ENCODE measurements around the gene GZMH. TPM values are rescaled to one million over a fixed set of nuclear protein-coding genes. Genes with fewer than 3 reads are reported as not detected.

GZMH gene
- total and polyA plus RNA-seq, 9 donors = 0.25 to 6.6 (median 0.51) TPM; not detected in 3

DNA sequence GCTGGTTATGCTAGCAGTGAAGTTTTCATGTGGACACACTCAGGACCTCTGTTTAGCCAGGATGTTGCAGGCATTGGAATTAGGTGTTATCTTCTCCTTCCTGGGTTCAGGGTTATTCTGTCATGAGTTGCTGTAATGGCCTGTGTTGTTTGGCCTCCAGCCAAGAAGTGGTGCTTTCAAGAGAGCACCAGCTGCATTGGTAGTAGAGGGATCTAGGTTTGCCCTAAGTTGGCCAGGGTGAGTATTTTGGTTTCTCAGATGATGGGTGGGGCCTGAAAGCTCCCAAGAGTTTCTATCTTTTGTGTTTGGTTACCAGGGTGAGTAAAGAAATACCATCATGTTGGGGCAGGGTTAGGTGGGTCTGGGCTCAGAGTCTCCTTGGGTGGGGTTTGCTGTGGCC, 2.7 kb upstream of the GZMH start:
- H3K27me3 ChIP-seq = no peaks in the 10 kb centered on the region
- no peaks in the 10 kb centered on the region for H3K9me3 ChIP-seq
- intact Hi-C loops (cut with DNase I) = no loop called here
- no peak overlapping the region for H3K4me3 ChIP-seq
- no peaks in the 10 kb centered on the region for H3K4me1 ChIP-seq (ENCODE audit: insufficient read depth)
- H3K36me3 ChIP-seq = no peaks in the 10 kb centered on the region
- DNase-seq = no peak
- no peak for TF ChIP-seq POLR2A (IDR thresholded peaks at IDR 0.05)
- TF ChIP-seq EP300 (IDR thresholded peaks at IDR 0.05) = no peak
- TF ChIP-seq, protein P1, sequence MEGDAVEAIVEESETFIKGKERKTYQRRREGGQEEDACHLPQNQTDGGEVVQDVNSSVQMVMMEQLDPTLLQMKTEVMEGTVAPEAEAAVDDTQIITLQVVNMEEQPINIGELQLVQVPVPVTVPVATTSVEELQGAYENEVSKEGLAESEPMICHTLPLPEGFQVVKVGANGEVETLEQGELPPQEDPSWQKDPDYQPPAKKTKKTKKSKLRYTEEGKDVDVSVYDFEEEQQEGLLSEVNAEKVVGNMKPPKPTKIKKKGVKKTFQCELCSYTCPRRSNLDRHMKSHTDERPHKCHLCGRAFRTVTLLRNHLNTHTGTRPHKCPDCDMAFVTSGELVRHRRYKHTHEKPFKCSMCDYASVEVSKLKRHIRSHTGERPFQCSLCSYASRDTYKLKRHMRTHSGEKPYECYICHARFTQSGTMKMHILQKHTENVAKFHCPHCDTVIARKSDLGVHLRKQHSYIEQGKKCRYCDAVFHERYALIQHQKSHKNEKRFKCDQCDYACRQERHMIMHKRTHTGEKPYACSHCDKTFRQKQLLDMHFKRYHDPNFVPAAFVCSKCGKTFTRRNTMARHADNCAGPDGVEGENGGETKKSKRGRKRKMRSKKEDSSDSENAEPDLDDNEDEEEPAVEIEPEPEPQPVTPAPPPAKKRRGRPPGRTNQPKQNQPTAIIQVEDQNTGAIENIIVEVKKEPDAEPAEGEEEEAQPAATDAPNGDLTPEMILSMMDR (IDR thresholded peaks at IDR 0.05) = no peak
- no peak overlapping the region for H3K27ac ChIP-seq

DNA sequence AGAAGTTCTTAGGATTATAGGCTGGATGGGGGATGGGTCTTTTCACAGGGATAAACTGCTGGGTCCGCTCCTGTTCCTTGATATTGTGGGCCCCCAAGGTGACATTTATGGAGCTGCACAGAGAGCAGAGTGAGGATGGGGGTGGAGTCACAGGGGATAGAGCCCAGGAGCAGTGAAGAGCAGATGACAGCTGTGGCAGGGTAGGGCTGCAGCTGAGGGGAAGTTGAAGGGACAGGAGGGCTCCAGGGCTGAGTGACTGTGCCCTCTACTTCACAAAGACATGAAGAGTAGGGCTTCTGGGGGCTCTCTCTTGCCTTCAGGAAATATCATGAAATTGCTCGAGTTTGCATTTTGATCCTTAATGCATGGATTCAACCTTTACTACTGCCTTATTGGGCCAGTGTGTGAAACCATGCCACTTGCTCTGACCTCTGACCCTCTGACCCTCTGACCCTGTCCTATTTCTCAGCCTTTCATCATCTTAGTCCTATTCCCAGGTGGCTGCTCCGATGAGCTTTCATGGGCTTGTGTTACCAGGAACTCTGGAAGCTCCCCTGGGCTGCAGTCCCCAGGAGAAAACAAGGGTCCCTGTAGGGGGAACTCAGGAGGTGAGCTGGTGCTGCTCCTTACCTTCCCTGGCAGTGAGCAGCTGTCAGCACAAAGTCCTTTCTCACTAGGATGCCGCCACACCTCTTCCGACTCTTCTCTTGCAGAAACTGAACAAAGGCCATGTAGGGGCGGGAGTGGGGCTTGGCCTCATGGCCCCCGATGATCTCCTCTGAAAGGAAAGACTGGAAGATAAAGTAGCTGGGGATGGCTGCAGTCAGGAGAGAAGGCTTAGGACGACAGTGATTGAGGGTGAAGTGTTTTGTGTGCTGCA, 1.6 kb downstream of the GZMH start:
- WGBS, 3 donors = 61 to 74% (median 66%) methylated on average over 8 of the region's 8 CpGs
- Histone ChIP-seq H3K4me3 (no peak overlapping the region), H3K36me3 (no peaks in the 10 kb centered on the region), H3K9me3 (no peaks in the 10 kb centered on the region), H3K4me1 (ENCODE audit: insufficient read depth) (no peaks in the 10 kb centered on the region), H3K27ac (no peak overlapping the region), H3K27me3 (no peaks in the 10 kb centered on the region)
- TF ChIP-seq, protein P1 (IDR thresholded peaks at IDR 0.05) = no peak
- TF ChIP-seq POLR2A (IDR thresholded peaks at IDR 0.05) = no peak
- no peak for TF ChIP-seq EP300 (IDR thresholded peaks at IDR 0.05)
- intact Hi-C loops (cut with DNase I) = no loop called here
- DNase-seq = no peak

DNA sequence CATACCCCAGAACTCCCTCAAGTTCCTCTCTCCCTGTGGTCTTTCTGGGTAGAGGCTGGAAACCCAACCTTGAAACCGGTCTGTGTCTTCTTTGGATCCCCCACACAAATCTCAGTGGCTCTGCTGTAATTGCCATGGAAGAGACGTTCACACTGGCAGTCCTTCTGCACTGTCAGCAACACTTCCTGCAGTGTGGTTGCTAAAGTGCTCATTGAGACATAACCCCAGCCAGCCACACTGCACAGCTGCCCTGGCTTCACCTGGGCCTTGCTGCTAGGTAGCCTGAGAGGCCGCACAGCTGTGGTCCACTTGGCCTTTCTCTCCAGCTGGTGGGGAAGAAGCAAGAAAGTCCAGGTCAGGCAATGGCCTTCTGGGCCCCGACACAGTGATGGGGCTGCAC, 2.4 kb downstream of the GZMH start:
- TF ChIP-seq, protein P1 (IDR thresholded peaks at IDR 0.05) = no peak
- TF ChIP-seq EP300 (IDR thresholded peaks at IDR 0.05) (no peak), POLR2A (IDR thresholded peaks at IDR 0.05) (no peak)
- 66 to 81% (median 66%) methylated on average over 4 of the region's 4 CpGs for WGBS, 3 donors
- Histone ChIP-seq H3K36me3 (no peaks in the 10 kb centered on the region), H3K27me3 (no peaks in the 10 kb centered on the region), H3K27ac (no peak overlapping the region), H3K9me3 (no peaks in the 10 kb centered on the region), H3K4me1 (ENCODE audit: insufficient read depth) (no peaks in the 10 kb centered on the region), H3K4me3 (no peak overlapping the region)
- intact Hi-C loops (cut with DNase I) = no loop called here
- no peak for DNase-seq

DNA sequence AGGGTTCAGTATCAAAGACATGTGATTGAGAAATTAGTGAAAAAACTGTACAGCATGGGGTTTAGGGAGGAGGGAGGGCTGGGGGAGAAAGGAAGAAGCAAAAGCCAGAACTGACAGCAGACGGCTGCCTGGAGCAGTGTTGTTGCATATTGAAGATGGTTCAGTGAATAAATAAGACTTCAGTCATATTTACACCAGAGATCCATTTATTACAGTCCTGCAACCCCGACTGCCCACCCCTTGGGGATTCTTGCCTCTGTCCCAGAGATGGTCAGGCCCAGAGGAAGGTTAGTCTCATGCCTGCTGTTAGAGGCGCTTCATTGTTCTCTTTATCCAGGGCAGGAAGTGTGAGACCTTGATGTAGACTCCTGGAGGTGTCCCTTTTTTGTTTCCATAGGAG, 3.2 kb downstream of the GZMH start:
- Histone ChIP-seq H3K27ac (no peak overlapping the region), H3K9me3 (no peaks in the 10 kb centered on the region)

More for the DNA sequence above, 3.2 kb downstream of the GZMH start:
- TF ChIP-seq EP300 (IDR thresholded peaks at IDR 0.05) = no peak
- TF ChIP-seq POLR2A (IDR thresholded peaks at IDR 0.05) = no peak
- TF ChIP-seq, protein P1 (IDR thresholded peaks at IDR 0.05) = no peak
- 34 to 45% (median 41%) methylated on average over 3 of the region's 3 CpGs for WGBS, 3 donors
- no peaks in the 10 kb centered on the region for H3K4me1 ChIP-seq (ENCODE audit: insufficient read depth)
- H3K36me3 ChIP-seq = no peaks in the 10 kb centered on the region
- no peak for DNase-seq
- no peak overlapping the region for H3K4me3 ChIP-seq
- H3K27me3 ChIP-seq = no peaks in the 10 kb centered on the region
- intact Hi-C loops (cut with DNase I) = no loop called here

All from ovary (tissue), 9 donors.